ENCODE results near the gene CAPN13.

GRCh38 chr2:30680121-30680520 lies 127.1 kb downstream of the CAPN13 start:
- no peak for TF ChIP-seq JUND (IDR thresholded peaks at IDR 0.05)
- no peak for TF ChIP-seq CTCF (IDR thresholded peaks at IDR 0.05; ENCODE audit: low read depth, low read length, missing input control)
- TF ChIP-seq ATF3 (IDR thresholded peaks at IDR 0.05) = no peak
- no peak for TF ChIP-seq RAD21 (IDR thresholded peaks at IDR 0.05)
- no peak for TF ChIP-seq HNF4G (IDR thresholded peaks at IDR 0.05)
- TF ChIP-seq ZBTB33 (IDR thresholded peaks at IDR 0.05) = no peak
- TF ChIP-seq REST (IDR thresholded peaks at IDR 0.05) = no peak
- no peak for TF ChIP-seq RXRA (IDR thresholded peaks at IDR 0.05)
- no peak for TF ChIP-seq EGR1 (IDR thresholded peaks at IDR 0.05; ENCODE audit: low read depth in 2 of 2)
- TF ChIP-seq GABPA (IDR thresholded peaks at IDR 0.05 in 1 of 2, conservative IDR thresholded peaks at IDR 0.05 in 1 of 2) = no peak
- TF ChIP-seq NR2F2 (IDR thresholded peaks at IDR 0.05) = no peak
